Small intestine (tissue), 7 donors: Measurements from ENCODE around the gene CDH24. TPM values are rescaled to one million over a fixed set of nuclear protein-coding genes. Genes with fewer than 3 reads are reported as not detected.
A peak's percentile ranks its signal among the peaks of the same experiment; 100 is the strongest.

ENCODE experiments used
- DNase-seq, 2 donors: peaks; one replicate each; pipeline versions ENCODE4 v3.0.0 to v3.0.0-alpha.2; 2013
- FAIRE-seq: peaks from 2 replicates; lab custom pipeline; 2012; peaks lifted over from hg19 to GRCh38; lab: Jason Lieb, UNC
- H3K27ac ChIP-seq, 3 donors: one replicate each; pipeline ENCODE4 v1.5.1; 2013; ENCODE audit warnings: low read length in 2 of 3, mild to moderate bottlenecking in 2 of 3, control low read depth in 1 of 3, inconsistent platforms in 1 of 3, low read depth in 1 of 3, moderate library complexity in 1 of 3
- H3K27me3 ChIP-seq, 3 donors: one replicate each; pipeline ENCODE4 v1.6.1; 2013; ENCODE audit warnings: low read length in 3 of 3, inconsistent platforms in 1 of 3; ENCODE audit not compliant: control insufficient read depth in 3 of 3, insufficient read depth in 3 of 3
- H3K36me3 ChIP-seq, 3 donors: one replicate each; pipeline ENCODE4 v1.6.1; 2013; ENCODE audit warnings: low read length in 3 of 3, inconsistent platforms in 1 of 3, low read depth in 1 of 3, mild to moderate bottlenecking in 1 of 3, moderate library complexity in 1 of 3; ENCODE audit not compliant: control insufficient read depth in 3 of 3, insufficient read depth in 2 of 3
- H3K4me1 ChIP-seq, 3 donors: one replicate each; pipeline ENCODE4 v1.6.1; 2013; ENCODE audit warnings: low read length in 2 of 3, inconsistent platforms in 1 of 3, low read depth in 1 of 3, mild to moderate bottlenecking in 1 of 3, moderate library complexity in 1 of 3; ENCODE audit not compliant: control insufficient read depth in 3 of 3, insufficient read depth in 2 of 3
- H3K4me3 ChIP-seq, 3 donors: one replicate each; pipeline ENCODE4 v1.5.1; 2013; ENCODE audit warnings: low read length in 3 of 3, control low read depth in 1 of 3, inconsistent platforms in 1 of 3, low read depth in 1 of 3, mild to moderate bottlenecking in 1 of 3, moderate library complexity in 1 of 3
- H3K9me3 ChIP-seq, 2 donors: one replicate each; pipeline ENCODE4 v1.6.1; 2013; ENCODE audit warnings: low read depth in 1 of 2, low read length in 1 of 2; ENCODE audit not compliant: control insufficient read depth in 2 of 2, insufficient read depth in 1 of 2
- WGBS, 3 donors: extraction: QIAGEN DNeasy Blood & Tissue Kit; methylation state at CpG; one replicate each; pipeline ENCODE4 v1.1.7; 2013; 5-methylcytosine and 5-hydroxymethylcytosine counted together
- polyA plus RNA-seq, 4 donors: library from polyadenylated mRNA; stranded (reverse) in 3 of 4; unstranded in 1 of 4; fragments of 200-250 nt in 3 of 4; fragments of 120-200 nt in 1 of 4; gene quantifications; one replicate each; pipeline versions ENCODE4 v1.2.1 to v1.2.3, GENCODE V29; 2013
- donor health status: healthy with polysubstance abuse.
- donor health status: control.
- donor health status: control.
- donor health status: Bipolar disorder and iron deficiency.
- donor health status: healthy.

CDH24 gene
- polyA plus RNA-seq, 4 donors, result 0.22 to 4.3 (median 2.5) TPM

DNA sequence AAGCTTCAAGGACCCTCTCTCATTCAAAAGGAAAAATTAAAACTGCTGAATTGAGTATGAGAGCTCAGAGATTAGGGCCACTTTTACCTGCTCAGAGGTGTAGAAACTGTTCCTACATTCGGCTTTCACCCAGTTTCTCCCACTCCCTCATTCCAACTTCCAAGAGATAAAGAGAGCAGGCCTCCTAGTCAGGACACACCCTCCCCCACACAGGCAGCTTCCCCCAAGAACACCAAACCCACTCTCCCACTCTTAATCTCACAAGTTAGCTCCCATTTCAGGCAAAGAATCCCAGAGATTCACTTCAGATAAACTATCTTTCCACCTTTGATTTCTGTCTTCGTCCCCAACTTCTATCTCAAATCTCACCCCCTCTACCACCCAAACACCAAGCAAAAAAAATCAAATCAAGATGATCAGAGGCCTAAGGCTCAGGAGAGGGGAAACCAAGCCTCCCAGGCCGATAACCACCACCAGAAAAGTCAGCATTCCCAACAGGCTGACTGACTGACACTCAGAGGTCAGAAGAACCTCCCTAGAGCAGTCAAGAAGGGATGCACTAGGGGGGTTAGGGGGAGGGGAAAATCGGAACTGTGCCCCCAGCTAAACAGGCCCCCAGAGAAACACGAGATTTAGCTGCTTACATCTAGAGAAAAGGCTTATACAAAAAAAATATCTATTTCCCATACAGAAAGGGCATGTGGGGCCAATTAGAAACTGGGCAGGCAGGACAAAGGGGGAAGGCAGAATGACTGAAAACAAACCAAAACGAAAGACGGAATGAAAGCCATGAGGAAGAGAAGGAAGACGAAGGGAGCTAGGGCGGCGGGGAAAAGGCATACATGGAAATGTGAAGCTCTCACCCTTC lies 13.2 kb upstream of the CDH24 start:
- DNase-seq, result no peak
- FAIRE-seq, result no peak
- Histone ChIP-seq H3K36me3 (peaks cover 8 to 57% (median 14%) of the 10 kb centered on the region in 3 donors), H3K4me3 (peak overlapping the region in 2 of 3 donors; percentile 57 to 82), H3K4me1 (peaks cover 0 to 36% (median 2%) of the 10 kb centered on the region in 3 donors), H3K27ac (peak overlapping the region; percentile 38 to 81 (median 60)), H3K9me3 (no peaks in the 10 kb centered on the region), H3K27me3 (no peaks in the 10 kb centered on the region)
- 7 to 11% (median 11%) methylated on average over 10 of the region's 10 CpGs for WGBS, 3 donors

DNA sequence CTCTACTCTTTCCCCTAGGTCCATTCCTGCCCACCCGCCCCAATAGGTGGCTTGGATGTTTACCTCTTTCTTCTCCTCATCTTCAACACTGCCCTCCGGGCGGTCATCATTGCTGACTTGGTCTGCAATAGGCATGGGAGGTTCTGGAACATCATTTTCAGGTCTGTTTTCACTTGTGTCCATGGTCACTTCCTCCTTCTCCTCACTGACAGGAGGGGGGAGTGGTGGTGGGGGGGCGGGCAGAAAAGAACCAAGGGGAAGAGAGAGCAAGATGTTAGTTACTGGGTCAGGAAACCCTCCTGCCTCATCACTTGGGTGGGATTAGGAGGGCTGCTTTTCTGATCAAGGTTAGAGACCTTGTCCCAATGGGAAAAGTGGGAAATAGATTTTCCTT lies 12.1 kb upstream of the CDH24 start:
- Histone ChIP-seq H3K4me1 (peaks cover 0 to 30% (median 2%) of the 10 kb centered on the region in 3 donors), H3K27me3 (no peaks in the 10 kb centered on the region), H3K9me3 (no peaks in the 10 kb centered on the region), H3K36me3 (peaks cover 8 to 64% (median 11%) of the 10 kb centered on the region in 3 donors), H3K27ac (no peak overlapping the region), H3K4me3 (no peak overlapping the region)
- 74 to 88% (median 86%) methylated on average over 3 to 4 of the region's 4 CpGs for WGBS, 3 donors
- DNase-seq, result no peak
- FAIRE-seq, result no peak

DNA sequence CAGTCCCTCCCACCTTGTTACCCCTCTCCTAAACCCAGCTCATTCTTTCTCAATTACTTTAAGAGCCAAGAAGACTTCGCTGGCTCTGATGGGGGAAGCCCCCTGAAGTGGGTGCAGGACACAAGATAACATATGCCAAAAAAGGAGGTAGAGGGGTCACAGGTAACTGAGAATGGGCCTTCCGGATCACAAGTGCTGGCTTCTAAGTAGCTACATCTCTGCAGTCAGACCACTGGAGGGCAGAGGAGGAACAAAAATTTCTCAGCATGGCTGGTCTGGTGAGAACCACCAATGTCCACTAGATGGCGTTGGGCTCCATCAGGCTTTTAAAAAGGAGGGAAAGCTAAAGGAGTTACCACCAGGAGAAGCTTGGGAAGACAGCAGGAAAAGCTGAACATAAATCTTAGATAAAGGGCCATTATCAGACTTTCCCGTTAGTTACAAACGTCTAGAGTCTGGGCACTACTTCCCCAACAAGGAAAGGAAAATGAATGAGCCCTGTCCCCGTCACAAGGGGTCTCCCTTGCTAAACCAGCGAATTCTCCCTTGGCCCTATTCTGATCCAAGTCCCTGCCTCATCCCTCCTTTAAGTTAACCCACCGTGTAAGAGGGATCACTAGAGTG lies 11.6 kb upstream of the CDH24 start:
- 26 to 28% (median 27%) methylated on average over 8 of the region's 8 CpGs for whole genome bisulfite sequencing, 3 donors
- Histone ChIP-seq H3K36me3 (peaks cover 11 to 64% (median 11%) of the 10 kb centered on the region in 3 donors), H3K4me1 (peaks cover 0 to 30% (median 2%) of the 10 kb centered on the region in 3 donors), H3K9me3 (no peaks in the 10 kb centered on the region), H3K27me3 (no peaks in the 10 kb centered on the region), H3K27ac (peak overlapping the region in 1 of 3 donors; percentile 14), H3K4me3 (no peak overlapping the region)
- peak; percentile 92 to 94 for DNase-seq
- FAIRE-seq, result no peak

DNA sequence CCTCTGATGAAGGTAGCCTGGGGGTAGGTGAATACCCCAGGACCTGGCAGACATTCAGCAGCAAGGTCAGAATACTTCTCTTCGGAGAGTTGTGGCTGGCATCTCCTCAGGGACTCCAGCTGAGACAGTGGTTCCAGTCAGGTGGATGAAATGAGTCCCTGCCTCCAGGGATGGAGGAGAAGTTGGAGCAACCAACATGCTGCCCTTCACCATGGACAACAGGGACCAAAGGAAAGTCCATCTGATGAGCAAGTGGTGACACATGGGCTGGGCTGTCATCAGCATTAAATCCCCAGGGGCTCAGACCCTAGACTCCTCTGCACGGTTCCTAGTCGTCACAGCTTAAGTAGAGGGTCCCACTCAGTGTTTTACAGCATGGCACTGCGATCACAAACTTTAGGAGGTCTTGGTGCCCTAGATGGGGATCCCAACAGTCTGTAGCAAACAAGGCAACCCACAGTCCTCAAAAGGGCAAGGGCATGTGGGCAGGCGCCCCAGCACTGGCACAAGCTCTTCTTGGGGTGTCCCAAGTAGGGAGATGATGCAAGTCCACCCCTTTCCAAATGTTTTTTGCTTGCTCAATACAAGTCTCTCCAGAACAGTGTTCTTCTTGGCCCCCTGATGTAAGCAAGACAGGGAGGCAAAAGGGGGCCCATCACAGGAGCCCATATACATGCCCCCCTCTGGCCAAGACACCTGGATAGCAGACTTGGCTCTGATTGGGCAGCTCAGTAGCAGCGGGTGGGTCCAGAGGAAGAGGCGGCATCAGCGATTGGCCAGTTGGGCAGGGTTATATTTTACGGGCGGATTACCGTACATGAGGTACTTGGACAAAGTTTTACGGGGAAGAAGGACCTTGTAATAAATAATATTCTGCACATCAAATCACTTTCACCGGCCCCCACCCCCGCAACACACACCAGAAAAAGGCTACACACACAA lies 10.8 kb upstream of the CDH24 start:
- Histone ChIP-seq H3K4me3 (no peak overlapping the region), H3K9me3 (no peaks in the 10 kb centered on the region), H3K27ac (peak overlapping the region in 1 of 3 donors; percentile 14), H3K4me1 (peaks cover 0 to 28% (median 2%) of the 10 kb centered on the region in 3 donors), H3K27me3 (no peaks in the 10 kb centered on the region), H3K36me3 (peaks cover 14 to 62% (median 18%) of the 10 kb centered on the region in 3 donors)
- FAIRE-seq (no peak), DNase-seq (no peak)
- 78 to 83% (median 82%) methylated on average over 14 of the region's 14 CpGs for WGBS, 3 donors

DNA sequence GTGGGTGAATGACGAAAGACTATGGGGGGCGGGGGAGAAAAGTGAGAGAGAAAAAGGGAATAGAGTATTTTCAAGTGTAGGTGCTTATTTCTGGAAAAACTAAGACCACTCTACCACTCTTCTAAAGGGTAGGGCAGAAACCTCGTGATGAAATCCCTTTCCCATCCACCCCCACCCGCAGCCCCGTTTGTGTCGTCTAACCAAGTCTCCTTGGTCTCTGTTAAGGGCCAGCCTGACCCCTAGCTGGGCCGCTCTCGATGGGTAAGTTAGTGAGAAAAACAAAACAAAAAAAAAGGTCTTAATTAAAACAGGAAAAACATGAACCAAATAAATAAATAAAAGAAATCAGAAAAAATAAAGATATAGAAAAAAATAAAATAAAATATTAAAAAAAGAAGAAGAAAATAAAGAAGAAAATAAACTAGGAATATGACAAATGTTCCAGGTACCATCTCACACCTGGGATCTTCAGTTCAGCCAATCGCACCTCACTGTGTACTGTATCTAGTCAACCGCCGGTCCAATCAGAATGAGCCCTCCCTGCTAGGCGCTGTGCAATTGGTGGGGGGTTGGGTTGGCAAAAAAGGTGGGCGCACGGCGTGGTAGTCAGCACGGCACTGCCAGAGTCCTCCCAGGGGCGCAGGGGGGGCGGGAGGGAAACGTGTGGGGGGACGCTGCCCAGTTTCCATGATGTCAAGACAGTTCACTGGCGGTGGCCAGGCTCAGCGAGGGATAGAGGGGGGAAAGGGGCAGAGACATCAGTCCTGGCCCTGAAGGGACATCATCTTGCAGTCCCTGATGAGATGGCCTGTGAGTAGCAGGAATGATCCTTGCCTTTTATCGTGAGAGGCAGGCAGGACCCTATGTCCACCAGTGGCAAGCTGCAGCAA lies 9.8 kb upstream of the CDH24 start:
- no peak for DNase-seq

DNA sequence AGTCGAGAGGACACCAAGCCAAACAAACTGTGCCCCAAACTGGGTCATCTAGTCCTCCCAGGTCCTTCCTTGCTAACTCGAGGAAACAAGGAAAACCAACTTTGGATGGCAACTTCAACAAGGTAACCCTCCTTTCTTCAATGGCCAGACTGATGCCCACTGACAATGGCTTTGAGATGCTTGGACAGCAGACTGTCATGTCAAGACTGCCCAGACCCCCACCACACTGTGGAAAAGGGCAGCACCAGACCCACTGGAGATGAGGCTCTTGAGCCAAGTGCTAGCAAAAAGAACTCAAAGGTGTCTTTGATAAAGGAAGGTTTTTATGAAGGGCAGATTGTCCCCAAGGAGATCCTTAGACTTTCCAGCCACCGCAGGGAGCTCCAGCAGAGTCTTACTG lies 9.0 kb upstream of the CDH24 start:
- H3K4me3 ChIP-seq, result no peak overlapping the region
- no peaks in the 10 kb centered on the region for H3K9me3 ChIP-seq
- H3K27ac ChIP-seq, result no peak overlapping the region
- H3K4me1 ChIP-seq, result peaks cover 0 to 11% (median 2%) of the 10 kb centered on the region in 3 donors
- 89 to 91% (median 90%) methylated on average over 3 of the region's 3 CpGs for WGBS, 3 donors
- FAIRE-seq (no peak), DNase-seq (no peak)
- H3K36me3 ChIP-seq, result peaks cover 20 to 71% (median 31%) of the 10 kb centered on the region in 3 donors
- no peaks in the 10 kb centered on the region for H3K27me3 ChIP-seq

More for the DNA sequence above, 9.8 kb upstream of the CDH24 start:
- 90 to 91% (median 90%) methylated on average over 23 of the region's 23 CpGs for WGBS, 3 donors
- Histone ChIP-seq H3K4me3 (no peak overlapping the region), H3K4me1 (peaks cover 0 to 18% (median 2%) of the 10 kb centered on the region in 3 donors), H3K9me3 (no peaks in the 10 kb centered on the region), H3K27ac (no peak overlapping the region), H3K36me3 (peaks cover 17 to 67% (median 28%) of the 10 kb centered on the region in 3 donors), H3K27me3 (no peaks in the 10 kb centered on the region)
- no peak for FAIRE-seq

DNA sequence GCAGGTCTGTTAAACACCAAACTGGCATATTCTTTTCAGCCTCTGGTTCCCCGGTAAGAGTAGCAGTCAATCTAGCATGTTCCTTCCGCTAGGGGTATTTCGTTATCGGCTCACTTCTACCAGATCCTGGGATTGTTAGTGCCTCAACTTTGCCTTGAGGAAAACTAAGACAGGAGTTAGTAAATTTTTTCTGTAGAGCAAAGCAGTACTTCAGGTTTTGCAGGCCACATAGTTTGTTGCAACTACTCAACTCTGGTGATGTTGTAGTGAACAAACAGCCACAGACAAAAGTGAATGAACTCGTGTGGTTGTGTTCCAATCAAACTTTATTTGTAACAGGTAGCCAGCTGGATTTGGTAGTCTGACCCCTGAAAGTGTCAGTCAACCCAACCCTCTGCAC lies 6.3 kb upstream of the CDH24 start:
- H3K9me3 ChIP-seq, result no peaks in the 10 kb centered on the region
- 85 to 89% (median 88%) methylated on average over 5 of the region's 5 CpGs for WGBS, 3 donors
- H3K4me3 ChIP-seq, result no peak overlapping the region
- FAIRE-seq (no peak), DNase-seq (no peak)
- H3K4me1 ChIP-seq, result no peaks in the 10 kb centered on the region
- H3K27me3 ChIP-seq, result no peaks in the 10 kb centered on the region
- H3K27ac ChIP-seq, result no peak overlapping the region
- peaks cover 22 to 88% (median 46%) of the 10 kb centered on the region in 3 donors for H3K36me3 ChIP-seq
